Esophagus squamous epithelium (tissue), 5 donors: ENCODE measurements around the gene PRKN. TPM values are rescaled to one million over a fixed set of nuclear protein-coding genes. Genes with fewer than 3 reads are reported as not detected.

Experiments
- DNase-seq: peaks from one replicate; lab custom pipeline; 2025; lab: John Stamatoyannopoulos, UW
- H3K27ac ChIP-seq, 4 donors: fragments of 200-600 bp; sonication (generic); one replicate each; pipeline ENCODE4 v1.5.1; 2016 to 2019; ENCODE audit warnings: mild to moderate bottlenecking in 1 of 4
- H3K27me3 ChIP-seq, 4 donors: fragments of 200-600 bp; sonication (generic); 1 replicate in 3 of 4; 2 replicates in 1 of 4; pipeline versions ENCODE4 v1.5.1 to v1.6.0; 2017 to 2021; ENCODE audit warnings: antibody characterized with exemption in 1 of 4
- H3K36me3 ChIP-seq, 3 donors: fragments of 200-600 bp; sonication (generic); one replicate each; pipeline ENCODE4 v1.5.1; 2016 to 2019
- H3K4me1 ChIP-seq, 3 donors: fragments of 200-600 bp; sonication (generic); one replicate each; pipeline ENCODE4 v1.5.1; 2017 to 2019
- H3K4me3 ChIP-seq, 4 donors: fragments of 200-600 bp; sonication (generic); 1 replicate in 3 of 4; 2 replicates in 1 of 4; pipeline ENCODE4 v1.5.1; 2016 to 2019; ENCODE audit warnings: mild to moderate bottlenecking in 2 of 4, moderate library complexity in 1 of 4
- H3K9me3 ChIP-seq, 3 donors: fragments of 200-600 bp; sonication (generic); one replicate each; pipeline ENCODE4 v1.5.1; 2016 to 2019
- CTCF ChIP-seq, 6 experiments: fragments of 450-650 bp in 4 of 6; fragments of 200-600 bp in 2 of 6; sonication (generic) in 2 of 6; IDR thresholded peaks; one replicate each; pipeline ENCODE4 v1.5.1; 2016 to 2019; ENCODE audit warnings: antibody characterized with exemption in 6 of 6, mild to moderate bottlenecking in 4 of 6, moderate library complexity in 4 of 6
- POLR2A ChIP-seq, 4 donors: fragments of 450-650 bp; IDR thresholded peaks; one replicate each; pipeline ENCODE4 v1.6.1; 2017; ENCODE audit warnings: antibody characterized with exemption in 4 of 4, mild to moderate bottlenecking in 4 of 4, moderate library complexity in 3 of 4
- WGBS, 2 donors: methylation state at CpG; one replicate each; pipeline ENCODE4 v1.1.5; 2018; 5-methylcytosine and 5-hydroxymethylcytosine counted together
- intact Hi-C: fragments of 100-400 bp; cut with DNase I; formaldehyde crosslinking; loops from one replicate; pipeline ENCODE4 v1.15.0; 2022
- total RNA-seq, 4 donors: library from RNA; depleted of rRNA; stranded (reverse); fragments of >200 nt; gene quantifications; one replicate each; pipeline ENCODE4 v1.1.0, GENCODE V29; 2016
- donor health status: DM: yes; HTN: yes; CAD: no.

Gene PRKN
- total RNA-seq, 4 donors from 2014 or later: 0.70 to 5.5 (median 2.2) TPM

- no peaks in the 10 kb centered on the region for H3K9me3 ChIP-seq
- intact Hi-C loops: no loop called here
- no peaks in the 10 kb centered on the region for H3K27me3 ChIP-seq
- no peaks in the 10 kb centered on the region for H3K36me3 ChIP-seq
- H3K4me1 ChIP-seq: no peaks in the 10 kb centered on the region
- 73 to 86% methylated on average over 4 of the region's 4 CpGs for WGBS, 2 donors
- no peak for DNase-seq
- H3K4me3 ChIP-seq: no peak overlapping the region
- TF ChIP-seq CTCF (IDR thresholded peaks at IDR 0.05): no peak
- TF ChIP-seq POLR2A (IDR thresholded peaks at IDR 0.05): no peak
- no peak overlapping the region for H3K27ac ChIP-seq
Measured at GRCh38 chr6:161915456-161915964, 812.1 kb downstream of the PRKN start.

DNA sequence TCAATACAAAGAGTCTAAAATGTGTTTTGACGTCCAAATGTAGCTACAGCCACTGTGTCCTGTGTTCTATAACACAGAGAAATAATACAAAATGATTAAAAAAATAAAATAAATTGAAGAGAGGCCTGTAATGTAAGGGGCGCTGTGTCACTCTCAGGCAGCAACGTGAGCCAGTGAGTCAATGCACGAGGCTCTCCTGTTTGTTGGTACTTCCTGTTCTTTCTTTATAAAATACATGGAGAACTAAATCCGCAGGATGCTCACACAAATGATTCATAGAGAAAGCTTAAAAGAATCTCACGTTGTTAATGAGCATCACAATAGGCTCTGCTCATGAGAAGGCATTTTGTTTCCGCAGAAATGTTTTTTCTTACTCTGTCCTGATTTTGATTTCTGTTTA lies 818.7 kb downstream of the PRKN start:
- intact Hi-C loops: no loop called here
- WGBS, 2 donors: 47 to 69% methylated on average over 7 of the region's 7 CpGs
- TF ChIP-seq CTCF (IDR thresholded peaks at IDR 0.05): no peak
- TF ChIP-seq POLR2A (IDR thresholded peaks at IDR 0.05): no peak
- Histone ChIP-seq H3K4me1 (no peaks in the 10 kb centered on the region), H3K36me3 (no peaks in the 10 kb centered on the region), H3K4me3 (no peak overlapping the region), H3K27me3 (no peaks in the 10 kb centered on the region), H3K27ac (no peak overlapping the region), H3K9me3 (no peaks in the 10 kb centered on the region)
- no peak for DNase-seq

GRCh38 chr6:161906571-161906970 lies 821.0 kb downstream of the PRKN start:
- Histone ChIP-seq H3K9me3 (no peaks in the 10 kb centered on the region), H3K27me3 (no peaks in the 10 kb centered on the region), H3K36me3 (no peaks in the 10 kb centered on the region), H3K4me1 (no peaks in the 10 kb centered on the region), H3K27ac (no peak overlapping the region), H3K4me3 (no peak overlapping the region)
- intact Hi-C loops: no loop called here
- 73 to 88% methylated on average over 5 of the region's 5 CpGs for WGBS, 2 donors
- TF ChIP-seq CTCF (IDR thresholded peaks at IDR 0.05) (no peak), POLR2A (IDR thresholded peaks at IDR 0.05) (no peak)
- no peak for DNase-seq

DNA sequence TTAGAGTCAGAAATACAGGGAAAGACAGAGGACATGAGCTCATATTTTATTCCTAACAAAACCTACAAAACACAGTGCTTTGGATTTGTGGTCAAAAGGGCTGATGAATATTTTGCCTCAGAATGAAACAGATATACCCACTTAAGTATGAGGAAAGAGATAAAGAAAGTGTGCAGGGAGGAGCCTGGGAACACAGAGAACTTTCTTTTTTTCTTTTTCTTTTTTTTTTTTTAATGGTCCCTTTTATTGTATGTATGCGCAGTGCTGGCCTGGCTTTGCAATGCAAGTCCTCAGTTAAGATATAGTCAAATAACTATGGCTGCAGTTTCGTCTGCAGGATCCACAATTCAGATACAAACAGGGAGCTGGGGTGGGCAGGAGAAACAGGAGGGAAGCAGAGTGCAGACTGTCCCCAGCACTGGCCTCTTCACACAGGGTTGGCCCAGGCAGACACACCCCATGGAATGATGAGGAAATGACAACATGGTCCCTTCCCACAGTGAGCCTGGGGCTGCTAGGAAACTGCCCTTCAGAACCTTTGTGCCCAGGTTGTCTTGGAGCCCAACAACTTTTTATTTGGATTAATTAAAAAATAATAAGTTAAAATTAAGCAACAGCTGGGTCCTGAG lies 823.9 kb downstream of the PRKN start:
- TF ChIP-seq POLR2A (IDR thresholded peaks at IDR 0.05): no peak
- no peak for TF ChIP-seq CTCF (IDR thresholded peaks at IDR 0.05)
- Histone ChIP-seq H3K27me3 (no peaks in the 10 kb centered on the region), H3K27ac (no peak overlapping the region), H3K4me3 (no peak overlapping the region), H3K36me3 (no peaks in the 10 kb centered on the region), H3K9me3 (no peaks in the 10 kb centered on the region), H3K4me1 (no peaks in the 10 kb centered on the region)
- no peak for DNase-seq
- intact Hi-C loops: no loop called here
- WGBS, 2 donors: 61 to 92% methylated on average over 2 of the region's 2 CpGs

DNA sequence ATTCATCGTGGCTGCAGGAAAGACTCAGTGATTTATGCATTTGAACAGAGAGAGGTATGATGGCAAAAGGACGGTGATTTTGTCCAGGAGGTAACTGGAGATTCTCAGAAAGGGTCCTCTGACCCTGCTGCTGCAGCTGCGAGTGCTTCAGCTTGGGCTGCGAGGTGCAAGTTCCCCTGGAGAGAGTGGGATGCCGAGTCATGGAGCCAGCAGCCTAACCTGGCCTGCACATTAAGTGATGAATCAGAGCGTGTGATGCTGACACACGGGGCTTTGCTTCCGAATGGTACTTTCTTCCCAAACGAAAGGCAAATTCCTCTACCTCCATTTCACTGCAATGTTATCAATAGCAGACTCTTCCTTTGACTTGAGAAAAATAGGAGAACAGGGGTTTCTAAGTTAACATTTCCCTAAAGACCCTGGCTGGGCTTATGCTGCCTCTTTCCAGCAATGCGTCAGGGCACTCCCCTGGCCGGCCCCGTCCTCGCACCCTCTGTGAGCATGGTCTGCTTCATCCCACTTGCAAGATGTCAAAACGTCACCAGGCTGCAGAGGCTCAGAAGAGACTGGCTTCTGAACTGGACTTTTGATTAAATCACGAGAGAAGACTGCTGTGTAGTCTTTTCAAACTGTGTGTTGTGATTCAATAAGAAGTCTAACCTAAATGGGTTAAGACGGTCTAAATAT lies 825.7 kb downstream of the PRKN start:
- 70 to 71% methylated on average over 15 to 16 of the region's 16 CpGs for WGBS, 2 donors
- Histone ChIP-seq H3K9me3 (no peaks in the 10 kb centered on the region), H3K4me1 (no peaks in the 10 kb centered on the region), H3K27me3 (no peaks in the 10 kb centered on the region), H3K4me3 (no peak overlapping the region), H3K36me3 (no peaks in the 10 kb centered on the region), H3K27ac (no peak overlapping the region)
- TF ChIP-seq CTCF (IDR thresholded peaks at IDR 0.05) (no peak), POLR2A (IDR thresholded peaks at IDR 0.05) (no peak)
- intact Hi-C loops: no loop called here
- no peak for DNase-seq
